HepG2 (cell line): ENCODE measurements around the gene GATAD2B. TPM values are rescaled to one million over a fixed set of nuclear protein-coding genes. Genes with fewer than 3 reads are reported as not detected.

Source experiments
- ATAC-seq: fragments of 200-7000 bp; cut with Tn5 transposase; 3 replicates; pipeline ENCODE4 v1.9.1; 2020; ENCODE audit warnings: mild to moderate bottlenecking, moderate library complexity
- BruUV-seq: library from RNA; stranded (reverse); fragments of 400-500 nt; replicated peaks from 2 replicates; lab custom pipeline; 2021; lab: Mats Ljungman, UMichigan
- CTCF ChIA-PET: fragments of 300-600 bp; formaldehyde crosslinking; extraction: SDS; loops from one replicate; lab custom pipeline; 2021; ENCODE audit warnings: low total read pairs, inconsistent platforms, low intra/inter-chr PET ratio; lab: Yijun Ruan, JAX
- POLR2A ChIA-PET: fragments of 350-600 bp; sonication (Branson Sonifier 250); formaldehyde crosslinking; loops from one replicate; lab custom pipeline; 2020; ENCODE audit warnings: antibody characterized with exemption, inconsistent platforms; lab: Yijun Ruan, JAX
- DNase-seq: peaks from one replicate; pipeline ENCODE4 v3.0.0-alpha.2; 2015; ENCODE audit warnings: low spot score
- FAIRE-seq: peaks from 3 replicates; lab custom pipeline; 2011; peaks lifted over from hg19 to GRCh38; lab: Jason Lieb, UNC
- H2AFZ ChIP-seq: one replicate; pipeline ENCODE4 v1.6.1; 2011; ENCODE audit warnings: low read length, inconsistent platforms
- H3K27ac ChIP-seq: fragments of 300-600 bp; 3 replicates; pipeline ENCODE4 v1.8.0; 2011; ENCODE audit warnings: mixed run types, mild to moderate bottlenecking, mixed read lengths, low read length, inconsistent platforms; ENCODE audit not compliant: insufficient read depth; ENCODE audit errors: extremely low read length
- H3K27me3 ChIP-seq, 2 experiments: fragments of 200-600 bp in 1 of 2; 2 replicates in 1 of 2; 3 replicates in 1 of 2; pipeline versions ENCODE4 v1.6.0 to v1.8.0; 2011; ENCODE audit warnings: low read length in 2 of 2, mild to moderate bottlenecking in 2 of 2, moderate library complexity in 2 of 2, inconsistent platforms in 1 of 2; ENCODE audit not compliant: insufficient read depth in 2 of 2, control insufficient read depth in 1 of 2
- H3K36me3 ChIP-seq, 2 experiments: fragments of 200-600 bp in 1 of 2; replicated peaks in 1 of 2; 2 replicates in 1 of 2; 3 replicates in 1 of 2; pipeline versions ENCODE4 v1.5.1 to v1.8.0; 2011; ENCODE audit warnings: low read length in 2 of 2, inconsistent platforms in 1 of 2; ENCODE audit not compliant: insufficient read depth in 2 of 2, control insufficient read depth in 1 of 2
- H3K4me1 ChIP-seq: 2 replicates; pipeline ENCODE4 v1.5.1; 2012; ENCODE audit warnings: low read length, inconsistent platforms; ENCODE audit not compliant: insufficient read depth
- H3K4me2 ChIP-seq: 2 replicates; pipeline ENCODE4 v1.6.0; 2011; ENCODE audit warnings: low read depth, low read length, inconsistent platforms
- H3K4me3 ChIP-seq, 3 experiments: fragments of 200-600 bp in 1 of 3; sonication (generic), shearing (Covaris generic) in 1 of 3; replicated peaks in 1 of 3; 2 replicates each; pipeline ENCODE4 v1.5.1; 2011 to 2016; ENCODE audit warnings: low read length in 3 of 3, inconsistent platforms in 2 of 3, low read depth in 2 of 3, mild to moderate bottlenecking in 2 of 3, control low read depth in 1 of 3, mixed read lengths in 1 of 3; ENCODE audit not compliant: insufficient read depth in 1 of 3
- H3K79me2 ChIP-seq: one replicate; pipeline ENCODE4 v1.6.1; 2011; ENCODE audit warnings: low read length, inconsistent platforms; ENCODE audit not compliant: insufficient read depth
- H3K9ac ChIP-seq: 2 replicates; pipeline ENCODE4 v1.6.0; 2011; ENCODE audit warnings: mild to moderate bottlenecking, low read depth, low read length, inconsistent platforms; ENCODE audit not compliant: insufficient read depth
- H3K9me3 ChIP-seq: 2 replicates; pipeline ENCODE4 v1.5.1; 2012; ENCODE audit warnings: mild to moderate bottlenecking, low read length
- H4K20me1 ChIP-seq: 2 replicates; pipeline ENCODE4 v1.6.0; 2011; ENCODE audit warnings: inconsistent platforms, mild to moderate bottlenecking, low read length, moderate library complexity; ENCODE audit not compliant: insufficient read depth
- ASH2L ChIP-seq: fragments of 300-600, 200-600 bp; sonication (generic); IDR thresholded peaks from 2 replicates; pipeline ENCODE4 v1.7.0; 2017; ENCODE audit warnings: low read depth, mild to moderate bottlenecking, moderate library complexity, mixed read lengths, low read length; ENCODE audit not compliant: insufficient read length
- CBX1 ChIP-seq: IDR thresholded peaks from one replicate; pipeline ENCODE4 v1.6.1; 2016; ENCODE audit warnings: antibody characterized with exemption, low read depth
- FLYWCH1 ChIP-seq: sonication (generic); formaldehyde crosslinking; IDR thresholded peaks from 2 replicates; pipeline ENCODE4 v1.8.1; 2023; ENCODE audit warnings: mild to moderate bottlenecking, missing genetic modification reagents
- REST ChIP-seq, 2 experiments: IDR thresholded peaks; 2 replicates each; pipeline ENCODE4 v1.6.1; 2011 to 2012; ENCODE audit warnings: low read length in 2 of 2, borderline replicate concordance in 1 of 2, low read depth in 1 of 2, mild to moderate bottlenecking in 1 of 2, moderate library complexity in 1 of 2
- SIN3A ChIP-seq: IDR thresholded peaks from 2 replicates; pipeline ENCODE4 v1.6.1; 2011; ENCODE audit warnings: low read depth, mild to moderate bottlenecking, control low read depth, low read length, borderline replicate concordance
- SMAD1 ChIP-seq: sonication (generic); formaldehyde crosslinking; IDR thresholded peaks from 2 replicates; pipeline ENCODE4 v1.4.0; 2020; ENCODE audit warnings: missing genetic modification reagents, low read depth, mild to moderate bottlenecking, borderline replicate concordance
- ZNF225 ChIP-seq: sonication (generic); formaldehyde crosslinking; IDR thresholded peaks from 2 replicates; pipeline ENCODE4 v1.4.0; 2020; ENCODE audit warnings: mild to moderate bottlenecking, missing genetic modification reagents
- ZNF44 ChIP-seq: sonication (generic); formaldehyde crosslinking; IDR thresholded peaks from 2 replicates; pipeline ENCODE4 v1.5.1; 2020; ENCODE audit warnings: mild to moderate bottlenecking, missing genetic modification reagents
- WGBS: methylation state at CpG from one replicate; pipeline ENCODE4 v1.1.6; 2017; ENCODE audit warnings: low lambda C conversion rate; 5-methylcytosine and 5-hydroxymethylcytosine counted together
- in situ Hi-C: cut with HindIII; loops from 2 replicates; pipeline ENCODE4 v1.10.0; 2017; ENCODE audit warnings: low pct_unique_long_range_greater_than_20kb; ENCODE audit not compliant: extremely low pct_ligation_motif_present
- intact Hi-C: fragments of 100-400 bp; cut with micrococcal nuclease; formaldehyde crosslinking; loops from one replicate; pipeline ENCODE4 v1.10.0; 2022; ENCODE audit not compliant: unreplicated experiment
- polyA plus RNA-seq, 8 experiments: library from polyadenylated mRNA; depleted of rRNA in 3 of 8; stranded (reverse) in 7 of 8; unstranded in 1 of 8; fragments of >200 nt; fragmentation: Illumina TruSeq in 4 of 8; extraction: Trizol in 4 of 8; gene quantifications; 2 replicates each; pipeline versions ENCODE4 v1.2.1 to v1.2.3, GENCODE V29; 2011 to 2016; ENCODE audit warnings: low read depth in 4 of 8, missing spikeins in 1 of 8, mixed read lengths in 1 of 8; ENCODE audit not compliant: insufficient read depth in 1 of 8
- total RNA-seq, 5 experiments: library from RNA; depleted of rRNA; stranded (reverse); fragments of >200 nt; fragmentation: Illumina TruSeq; extraction: Trizol; gene quantifications; 2 replicates each; pipeline ENCODE4 v1.2.3, GENCODE V29; 2016; ENCODE audit warnings: low read depth in 1 of 5

Gene GATAD2B
- total and polyA plus RNA-seq, 2 of the 13 experiments (the other 11 are each of a cell fraction or from before 2014, with no cell fraction given), result 3.2 to 5.2 TPM

GRCh38 chr1:153944827-153945117, 22.0 kb upstream of the GATAD2B start:
- no peak overlapping the region for H2AFZ ChIP-seq

More at GRCh38 chr1:153944827-153945117, 22.0 kb upstream of the GATAD2B start:
- no peak for DNase-seq
- H3K79me2 ChIP-seq, result peaks cover 11% of the 10 kb centered on the region
- TSS peak; percentile 25 for BruUV-seq
- ATAC-seq, result no peak
- no peaks in the 10 kb centered on the region for H4K20me1 ChIP-seq
- 90% methylated on average over 3 of the region's 3 CpGs for WGBS
- peaks cover 40% of the 10 kb centered on the region for H3K4me1 ChIP-seq
- H3K4me2 ChIP-seq, result peak overlapping the region; percentile 87
- peak overlapping the region in 1 of 3 experiments; percentile 81; a peak in 2 of 6 replicates for H3K4me3 ChIP-seq
- H3K27ac ChIP-seq, result peak overlapping the region; percentile 14
- peaks cover 11 to 49% of the 10 kb centered on the region in 2 experiments; a peak in 4 of 5 replicates for H3K36me3 ChIP-seq
- TF ChIP-seq ZNF44 (CRISPR knock-in tag) (no peak), SIN3A (no peak), SMAD1 (CRISPR knock-in tag) (no peak), ASH2L (no peak), FLYWCH1 (no peak), CBX1 (no peak), ZNF225 (CRISPR knock-in tag) (no peak), REST (IDR thresholded peaks at IDR 0.05; ENCODE audit: borderline replicate concordance in 1 of 2, low read depth in 1 of 2, low read length in 2 of 2) (no peak)
- TF ChIP-seq, all 625 proteins: peak for 0
- CTCF ChIA-PET, result no interaction called here
- POLR2A ChIA-PET, result interaction anchor here (1.4 to 5.3 kb wide), 7 partner anchors 10 to 33 kb away, joined by 5 to 43 read pairs (median 20); partner anchors contain the start of genes CREB3L4, CRTC2, GATAD2B and JTB
- no peak for FAIRE-seq
- peak overlapping the region; percentile 82; the same call in 1 of the 2 replicates for H3K9ac ChIP-seq
- no peaks in the 10 kb centered on the region for H3K27me3 ChIP-seq
- in situ Hi-C loops (loop anchor here (10.0 kb wide), 1 partner anchor 120 kb away; no protein-coding TSS in a partner anchor), intact Hi-C loops (loop anchor here (5.0 kb wide), 1 partner anchor 328 kb away; the partner anchor contains the start of gene HAX1)
- no peaks in the 10 kb centered on the region for H3K9me3 ChIP-seq
